ENCODE measurements around the gene ZGLP1. TPM values are rescaled to one million over a fixed set of nuclear protein-coding genes. Genes with fewer than 3 reads are reported as not detected.

ZGLP1 gene
- polyA plus RNA-seq, 3 donors, result 2.9 to 3.9 (median 3.4) TPM

DNA sequence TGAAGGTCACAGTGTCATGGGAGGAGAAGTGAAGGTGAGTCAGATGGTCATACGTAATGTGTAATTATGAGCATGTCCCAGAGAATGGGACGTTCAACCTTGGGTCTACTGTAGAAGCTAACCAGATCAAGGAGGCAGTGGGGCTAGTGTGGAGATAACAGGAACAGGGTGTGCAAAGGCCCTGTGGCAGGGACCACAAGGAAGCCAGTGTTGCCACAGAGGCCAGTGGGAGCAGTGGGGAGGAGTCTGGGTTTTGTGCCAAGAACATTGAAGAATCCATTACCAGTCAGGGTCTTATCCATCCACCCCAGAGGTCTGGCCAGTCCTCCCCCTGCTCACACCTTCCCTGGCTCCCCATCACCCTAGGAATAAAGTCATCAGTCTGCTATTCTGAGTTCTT lies 54.3 kb downstream of the ZGLP1 start:
- DNase-seq (ENCODE audit: low read depth in 3 of 3, low spot score in 2 of 3), result no peak

Other genes starting within 250 kb of the ZGLP1 start
- 10 to 100 TPM; 19.9 to 21.5 (median 20.8) TPM for gene SHFL, start 223.5 kb downstream of the ZGLP1 start, polyA plus RNA-seq (ENCODE audit: insufficient read length in 3 of 3)
- 1 to 10 TPM; 1.6 to 2.3 (median 2.0) TPM for gene ANGPTL6, start 207.1 kb downstream of the ZGLP1 start, polyA plus RNA-seq (ENCODE audit: insufficient read length in 3 of 3)
- gene PPAN, start 203.5 kb downstream of the ZGLP1 start, polyA plus RNA-seq (ENCODE audit: insufficient read length in 3 of 3), result 10 to 100 TPM; 25.6 to 31.1 (median 25.8) TPM
- 10 to 100 TPM in 2 of 3 donors, 1 to 10 TPM in 1; 8.9 to 11.6 (median 10.5) TPM for gene P2RY11, start 198.1 kb downstream of the ZGLP1 start, polyA plus RNA-seq (ENCODE audit: insufficient read length in 3 of 3)
- gene EIF3G, start 189.9 kb downstream of the ZGLP1 start, polyA plus RNA-seq (ENCODE audit: insufficient read length in 3 of 3), result 100 to 1,000 TPM; 186 to 204 (median 191) TPM
- gene DNMT1, start 114.9 kb downstream of the ZGLP1 start, polyA plus RNA-seq (ENCODE audit: insufficient read length in 3 of 3), result 100 to 1,000 TPM in 2 of 3 donors, 10 to 100 TPM in 1; 99.0 to 106 (median 102) TPM
- 10 to 100 TPM in 2 of 3 donors, 1 to 10 TPM in 1; 9.6 to 10.8 (median 10.2) TPM for gene S1PR2, start 78.5 kb downstream of the ZGLP1 start, polyA plus RNA-seq (ENCODE audit: insufficient read length in 3 of 3)
- 10 to 100 TPM; 30.8 to 34.6 (median 30.8) TPM for gene MRPL4, start 57.6 kb downstream of the ZGLP1 start, polyA plus RNA-seq (ENCODE audit: insufficient read length in 3 of 3)
- 1 to 10 TPM; 5.8 to 6.5 (median 6.3) TPM for gene ICAM1, start 38.7 kb downstream of the ZGLP1 start, polyA plus RNA-seq (ENCODE audit: insufficient read length in 3 of 3)
- gene ICAM4, start 22.9 kb downstream of the ZGLP1 start, polyA plus RNA-seq (ENCODE audit: insufficient read length in 3 of 3), result under 1 TPM in 2 of 3 donors, not detected in 1; 0.21 to 0.55 TPM
- gene ICAM5, start 19.9 kb downstream of the ZGLP1 start, polyA plus RNA-seq (ENCODE audit: insufficient read length in 3 of 3), result under 1 TPM; 0.08 to 0.18 (median 0.10) TPM
- 10 to 100 TPM; 15.4 to 19.3 (median 18.0) TPM for gene FDX2, start 6.2 kb upstream of the ZGLP1 start, polyA plus RNA-seq (ENCODE audit: insufficient read length in 3 of 3)
- gene RAVER1, start 23.7 kb upstream of the ZGLP1 start, polyA plus RNA-seq (ENCODE audit: insufficient read length in 3 of 3), result 10 to 100 TPM; 17.9 to 22.8 (median 22.6) TPM
- 10 to 100 TPM in 1 of 3 donors, 1 to 10 TPM in 2; 7.4 to 10.7 (median 8.4) TPM for gene ICAM3, start 29.8 kb upstream of the ZGLP1 start, polyA plus RNA-seq (ENCODE audit: insufficient read length in 3 of 3)
- gene TYK2, start 70.8 kb upstream of the ZGLP1 start, polyA plus RNA-seq (ENCODE audit: insufficient read length in 3 of 3), result 100 to 1,000 TPM in 1 of 3 donors, 10 to 100 TPM in 2; 96.7 to 100 (median 97.5) TPM
- 100 to 1,000 TPM; 141 to 150 (median 144) TPM for gene CDC37, start 93.7 kb upstream of the ZGLP1 start, polyA plus RNA-seq (ENCODE audit: insufficient read length in 3 of 3)
- gene PDE4A, start 110.7 kb upstream of the ZGLP1 start, polyA plus RNA-seq (ENCODE audit: insufficient read length in 3 of 3), result 1 to 10 TPM; 1.7 to 2.8 (median 2.1) TPM
- gene KEAP1, start 193.5 kb upstream of the ZGLP1 start, polyA plus RNA-seq (ENCODE audit: insufficient read length in 3 of 3), result 10 to 100 TPM; 84.6 to 89.6 (median 89.1) TPM
- gene S1PR5, start 207.6 kb upstream of the ZGLP1 start, polyA plus RNA-seq (ENCODE audit: insufficient read length in 3 of 3), result 1 to 10 TPM; 1.3 to 1.7 (median 1.5) TPM
- gene ATG4D, start 234.1 kb upstream of the ZGLP1 start, polyA plus RNA-seq (ENCODE audit: insufficient read length in 3 of 3), result 10 to 100 TPM; 27.3 to 33.3 (median 29.8) TPM

All from right renal cortex interstitium (tissue), 3 donors.